ENCODE measurements around the gene PSME2.

Gene PSME2

GRCh38 chr14:24146453-24146977, at the start of gene PSME2:
Gene PSME2 (minus strand): TSS chr14:24146610. CDS start chr14:24146581, 29 bp downstream.
- DNase-seq = peak; percentile 85

DNA sequence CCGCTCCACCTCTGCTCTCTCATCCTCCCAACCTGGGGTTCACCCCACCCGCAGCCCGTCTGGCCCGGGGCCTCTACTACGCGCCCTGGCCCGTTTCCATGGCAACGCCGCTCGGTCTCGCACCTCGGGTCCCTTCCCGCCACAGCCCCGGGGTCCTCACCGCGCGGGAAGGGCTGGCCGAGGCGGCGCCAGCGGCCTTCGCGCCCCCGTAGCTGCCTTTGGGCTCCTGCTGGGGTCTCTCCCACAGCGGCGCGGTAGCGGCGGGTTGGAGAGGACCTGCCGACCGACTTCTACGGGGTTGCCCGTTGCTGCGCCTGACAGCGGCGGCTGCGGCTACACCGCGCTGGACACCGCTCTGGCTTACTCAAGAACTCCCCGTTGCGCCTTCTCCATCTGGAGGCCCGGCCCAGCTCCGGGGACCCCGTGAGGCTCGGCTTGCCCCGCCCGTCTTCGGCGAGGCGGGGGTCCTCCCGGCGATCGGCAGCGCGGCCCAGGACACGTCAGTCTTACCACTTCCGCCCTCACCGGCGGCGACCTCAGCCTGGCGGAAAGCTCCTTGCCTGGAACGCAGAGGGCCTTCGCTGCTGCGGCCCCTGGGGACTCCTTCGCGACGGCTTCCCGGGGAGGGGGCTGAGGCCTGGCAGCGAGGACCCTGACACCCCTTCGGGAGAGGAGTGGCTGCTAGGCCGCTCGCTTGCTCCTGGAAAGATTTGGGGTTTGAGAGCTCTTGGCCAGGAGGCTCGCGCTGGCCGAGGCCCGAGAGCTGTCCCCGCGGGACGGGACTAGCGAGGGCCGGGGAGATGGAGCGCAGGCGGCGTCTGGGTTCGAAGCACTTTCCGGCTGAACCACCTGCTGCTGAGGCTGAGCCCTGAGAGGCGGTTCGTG, 49.0 kb upstream of the PSME2 start, which contains the start of gene TM9SF1:
TSS of gene TM9SF1 (minus strand) at position 256 of the 885 bp plus-strand sequence. CDS start 422 bp downstream, outside the sequence.
- DNase-seq = peak; percentile 91

- DNase-seq = no peak
These were observed 48.4 kb upstream of the PSME2 start for GRCh38 chr14:24194873-24195185.

- no peak for DNase-seq
These were observed 47.9 kb upstream of the PSME2 start for GRCh38 chr14:24194186-24194872.

DNA sequence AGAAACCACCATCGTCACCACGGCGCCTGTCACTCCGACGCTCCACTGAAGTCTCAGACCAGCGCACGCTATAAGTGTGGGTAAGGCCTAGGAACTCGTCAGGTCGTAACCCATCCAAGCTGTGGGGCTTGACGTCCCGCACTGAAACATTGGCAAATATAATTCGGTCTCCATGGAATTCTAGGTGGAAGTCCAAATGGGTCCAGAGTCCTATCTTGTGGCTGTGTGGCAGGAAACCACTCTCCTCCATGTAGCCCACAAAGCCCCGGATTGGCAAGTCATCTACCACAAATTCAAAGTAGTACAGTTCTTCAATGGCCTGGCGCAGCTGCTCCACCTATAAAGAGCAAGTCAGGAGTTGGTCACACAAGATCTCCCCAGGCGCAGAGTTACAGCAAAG, 46.5 kb upstream of the PSME2 start:
- no peak for DNase-seq

- no peak for DNase-seq
These were observed 44.0 kb upstream of the PSME2 start for GRCh38 chr14:24190416-24190815.

GRCh38 chr14:24189460-24189859, 43.0 kb upstream of the PSME2 start:
- DNase-seq = no peak

DNA sequence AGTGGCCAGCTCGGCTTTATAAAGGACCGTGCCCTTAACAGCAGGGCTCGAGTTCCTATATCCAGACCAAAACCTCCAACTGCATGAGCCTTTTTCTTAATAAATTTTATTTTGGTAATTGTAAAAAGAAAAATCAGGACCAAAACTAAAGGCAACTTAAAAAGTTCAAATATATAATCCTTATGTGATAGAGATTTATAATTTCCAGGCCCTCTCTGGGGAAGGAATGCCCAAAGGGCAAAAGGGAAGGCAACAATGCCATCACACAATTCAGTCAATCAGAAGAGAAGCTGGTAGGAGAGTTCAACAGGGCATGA, 42.6 kb upstream of the PSME2 start:
- no peak for DNase-seq

- DNase-seq = peak; percentile 89
These were observed 42.0 kb upstream of the PSME2 start, which contains the start of gene IPO4 for GRCh38 chr14:24188251-24189058. Gene IPO4 (minus strand): TSS chr14:24188816. CDS start chr14:24188787, 29 bp downstream.

GRCh38 chr14:24187539-24187915, 41.1 kb upstream of the PSME2 start:
- DNase-seq = no peak

GRCh38 chr14:24186831-24187538, 40.6 kb upstream of the PSME2 start:
- DNase-seq = no peak

DNA sequence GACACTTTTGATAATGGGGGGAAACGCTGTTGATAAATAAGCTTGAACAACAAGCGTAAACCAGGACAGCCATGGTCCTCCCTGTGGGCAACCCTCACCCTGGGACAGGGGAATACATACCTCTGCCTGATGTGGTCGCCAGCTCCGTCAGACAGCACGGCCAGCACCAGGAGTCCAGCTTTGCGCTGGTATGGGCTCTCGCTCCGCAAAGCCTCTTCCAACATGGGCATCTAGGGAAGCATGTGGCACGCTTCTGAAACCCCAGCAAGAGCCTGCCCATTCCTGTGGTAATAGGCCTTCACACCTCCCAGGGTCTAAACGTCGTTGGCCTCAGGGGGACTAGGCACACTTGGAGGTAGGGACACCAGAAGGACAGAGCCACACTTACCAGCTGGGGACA, 39.3 kb upstream of the PSME2 start:
- no peak for DNase-seq

DNA sequence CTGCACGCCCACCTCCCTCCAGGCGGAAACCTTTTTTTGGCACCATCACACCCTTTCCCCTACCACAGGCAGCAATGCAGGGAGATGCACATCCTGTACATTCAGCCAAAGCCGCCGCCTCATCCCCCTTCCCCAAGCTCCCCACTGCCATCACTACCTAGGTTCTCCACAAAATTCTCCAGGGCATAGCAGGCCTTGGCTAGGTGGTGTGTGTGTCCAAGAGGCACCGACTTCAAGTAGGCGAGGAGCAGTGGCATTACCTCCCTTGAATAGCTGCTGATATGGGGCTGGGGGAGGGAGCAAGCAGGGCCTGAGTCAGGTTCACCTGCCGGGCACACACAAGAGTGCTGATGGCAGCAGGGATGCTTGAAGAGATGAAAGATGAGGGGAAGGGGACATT, 38.6 kb upstream of the PSME2 start:
- no peak for DNase-seq

DNA sequence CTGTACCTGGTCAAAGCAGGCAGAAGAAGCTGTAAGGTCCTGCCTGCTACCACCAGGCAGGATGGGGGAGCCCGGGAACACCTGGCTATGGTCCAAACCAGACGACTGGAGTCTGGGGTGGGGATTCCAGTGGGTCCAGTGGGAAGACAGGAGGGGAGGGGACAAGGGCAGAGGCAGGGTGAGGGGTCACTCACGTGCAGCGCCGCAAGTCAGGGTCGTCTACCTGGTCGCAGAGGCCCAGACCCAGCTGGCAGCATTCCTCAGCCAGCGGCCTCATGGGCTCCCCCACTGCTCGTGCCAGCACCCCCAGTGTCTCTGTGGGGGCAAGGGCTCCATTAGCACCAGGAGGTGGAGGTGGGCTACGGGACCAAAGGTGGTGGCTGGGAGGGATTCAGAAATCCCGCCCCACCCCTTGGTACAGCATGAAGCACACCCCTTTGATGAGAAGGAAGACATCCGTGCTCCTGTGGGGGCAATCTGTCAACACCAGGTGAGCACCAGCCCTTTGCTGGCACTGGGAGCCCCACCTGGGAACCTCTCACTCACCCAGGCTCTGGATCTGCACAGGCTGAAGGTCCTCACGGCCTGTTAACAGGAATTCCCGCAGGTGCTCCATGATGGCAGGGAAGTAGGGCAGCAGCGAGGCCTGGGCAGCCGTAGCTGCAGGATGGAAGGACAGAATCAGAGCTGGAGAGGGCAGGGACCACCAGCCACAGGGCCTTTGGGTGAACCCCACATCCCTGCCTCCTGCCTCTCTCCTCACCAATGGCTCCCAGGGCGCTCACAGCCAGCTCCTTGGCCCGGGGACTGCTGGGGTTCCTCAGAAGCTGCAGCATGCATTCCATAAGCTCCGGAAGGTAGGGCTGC, 37.9 kb upstream of the PSME2 start:
- no peak for DNase-seq

DNA sequence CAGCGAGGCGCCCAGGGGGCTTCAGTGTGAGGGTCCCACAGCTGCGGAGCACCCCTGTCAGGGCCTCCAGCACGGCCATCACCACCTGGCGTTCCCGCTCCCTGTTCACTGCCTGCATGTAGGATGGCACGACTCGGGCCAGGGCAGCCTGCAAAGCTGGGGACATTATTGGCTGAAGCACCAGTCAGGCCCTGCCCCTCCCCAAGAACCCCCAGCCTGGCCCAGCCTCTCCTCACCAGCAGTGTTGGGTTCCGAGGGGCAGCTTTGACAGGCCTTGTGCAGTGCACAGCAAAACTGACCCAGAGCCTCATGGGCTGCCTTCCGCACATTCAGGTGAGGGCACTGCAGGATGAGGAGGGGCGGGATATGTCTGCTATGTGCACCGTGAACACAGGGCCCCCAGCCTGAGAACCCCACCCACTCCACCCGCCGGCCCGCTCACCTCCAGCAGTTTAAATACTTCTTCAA, 36.6 kb upstream of the PSME2 start:
- no peak for DNase-seq

DNA sequence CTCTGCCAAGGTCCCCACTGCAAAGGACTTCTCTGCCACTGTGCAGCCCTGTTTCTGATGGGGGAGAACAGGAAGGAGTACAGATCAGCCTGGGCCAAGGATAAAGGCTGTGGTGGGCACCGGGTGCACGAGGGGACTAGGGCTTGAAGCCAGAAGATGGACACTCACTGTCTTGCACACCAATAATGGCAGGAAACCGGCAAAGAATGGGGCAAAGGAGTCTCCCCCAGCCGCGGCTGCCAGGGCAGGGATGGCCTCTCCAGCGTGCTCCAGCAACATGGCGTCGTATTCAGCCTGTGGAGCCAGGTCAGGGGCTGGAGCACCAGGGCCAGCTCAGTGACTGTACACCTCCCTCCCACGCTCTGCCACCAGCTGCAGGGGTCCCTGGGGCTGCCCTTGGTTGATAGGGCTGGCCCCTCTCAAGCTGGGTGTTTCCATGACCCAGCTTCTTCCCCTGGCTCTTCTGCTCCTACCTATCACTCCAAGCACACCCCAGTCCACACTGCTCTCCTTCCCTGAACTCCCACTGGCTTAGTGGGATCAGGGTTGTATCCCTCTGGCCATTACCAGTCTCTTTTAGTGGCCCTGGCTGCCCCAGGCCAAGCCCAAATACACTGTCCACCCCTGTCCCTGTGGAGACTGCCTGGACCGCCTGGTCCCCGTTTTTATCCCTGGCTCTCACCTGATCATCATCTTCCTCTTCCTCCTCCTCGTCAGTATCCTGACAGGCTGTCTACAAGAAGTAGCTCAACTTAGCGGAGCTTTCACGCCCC, 35.9 kb upstream of the PSME2 start:
- DNase-seq = no peak

DNA sequence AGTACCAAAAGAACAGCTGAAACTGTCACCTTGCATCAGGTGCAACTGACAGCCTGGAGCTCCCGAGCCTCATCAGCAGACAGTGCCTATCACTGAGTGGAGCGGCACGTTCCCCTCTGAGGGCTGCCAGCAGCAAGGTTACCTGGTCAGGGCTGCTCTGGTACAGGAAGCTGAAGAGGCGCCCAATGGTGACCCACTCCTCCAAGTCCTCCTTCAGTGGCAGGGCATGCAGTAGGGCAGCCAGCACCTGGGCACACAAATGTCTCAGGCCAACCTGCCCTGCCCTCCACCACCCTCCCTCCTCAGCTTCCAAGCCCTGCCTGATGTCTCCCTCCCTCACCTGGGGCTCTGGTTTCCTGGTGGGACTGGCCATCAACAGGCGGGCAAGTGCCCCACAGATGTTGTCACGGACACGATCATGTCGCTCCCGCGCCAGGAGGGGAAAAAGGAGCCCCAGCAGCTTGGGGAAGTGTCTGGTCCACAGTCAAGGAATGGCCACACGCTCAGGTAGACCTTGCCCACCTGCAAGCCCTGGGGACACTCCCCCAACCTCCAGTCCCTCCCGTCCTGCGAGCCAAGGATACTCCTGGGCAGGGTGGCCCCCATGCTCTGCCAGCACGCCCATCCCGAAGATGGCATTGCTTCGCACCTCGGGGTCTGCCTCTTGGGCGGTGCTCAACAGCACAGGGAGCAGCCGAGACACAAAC, 35.1 kb upstream of the PSME2 start:
- DNase-seq = no peak

GRCh38 chr14:24179961-24180796, 33.8 kb upstream of the PSME2 start:
- DNase-seq = no peak
